Measurements from ENCODE around the gene PARD3. TPM values are rescaled to one million over a fixed set of nuclear protein-coding genes. Genes with fewer than 3 reads are reported as not detected.
A peak's percentile ranks its signal among the peaks of the same experiment; 100 is the strongest.

Gene PARD3
- total RNA-seq, 1 experiment from 2014 or later: 51.8 TPM

GRCh38 chr10:34310234-34310633 lies 504.9 kb downstream of the PARD3 start:
- ChIA-PET CTCF (no interaction called here), POLR2A (no interaction called here)
- no peaks in the 10 kb centered on the region for H3K27me3 Mint-ChIP-seq (ENCODE audit: low read depth)
- TF ChIP-seq IRF2 (CRISPR knock-in tag; IDR thresholded peaks at IDR 0.05; ENCODE audit: borderline replicate concordance, low read depth): no peak
- no peak for TF ChIP-seq NR3C1 (CRISPR knock-in tag; conservative IDR thresholded peaks at IDR 0.05; ENCODE audit: low read depth)
- TF ChIP-seq, protein P1, sequence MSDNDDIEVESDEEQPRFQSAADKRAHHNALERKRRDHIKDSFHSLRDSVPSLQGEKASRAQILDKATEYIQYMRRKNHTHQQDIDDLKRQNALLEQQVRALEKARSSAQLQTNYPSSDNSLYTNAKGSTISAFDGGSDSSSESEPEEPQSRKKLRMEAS (CRISPR knock-in tag; IDR thresholded peaks at IDR 0.05): no peak
- TF ChIP-seq FOXK1 (CRISPR knock-in tag; IDR thresholded peaks at IDR 0.05): no peak
- no peak overlapping the region for H3K27ac Mint-ChIP-seq
- H3K4me1 Mint-ChIP-seq: peaks cover 13% of the 10 kb centered on the region
- ATAC-seq (no peak), DNase-seq (ENCODE audit: low spot score) (no peak)
- peaks cover 6% of the 10 kb centered on the region; the same call in 1 of the 2 replicates for H3K36me3 Mint-ChIP-seq
- H3K4me3 Mint-ChIP-seq: no peak overlapping the region
- no peaks in the 10 kb centered on the region for H3K9me3 Mint-ChIP-seq

DNA sequence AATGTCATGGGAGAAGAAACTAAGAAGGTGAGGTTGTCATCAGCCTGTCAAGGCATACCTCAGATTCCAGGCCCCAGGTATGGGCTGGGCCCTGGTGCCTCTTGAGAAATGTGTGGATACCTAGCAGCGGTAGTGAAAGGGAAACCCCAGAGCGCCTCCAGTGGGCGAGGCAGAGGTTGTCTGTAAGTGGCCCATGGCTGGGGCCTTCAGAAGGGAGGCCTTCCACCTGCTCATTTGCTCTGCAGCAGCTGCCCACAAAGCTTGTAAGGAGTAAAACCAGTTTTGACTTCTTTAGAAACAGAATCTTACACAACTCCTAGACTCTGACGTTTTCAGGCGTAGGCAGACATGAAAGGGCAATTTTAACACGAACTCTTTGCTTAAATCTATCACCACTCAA lies 509.9 kb downstream of the PARD3 start:
- peak; percentile 88 for DNase-seq (ENCODE audit: low spot score)
- Mint-ChIP-seq H3K27me3 (ENCODE audit: low read depth) (no peaks in the 10 kb centered on the region), H3K27ac (no peak overlapping the region; the same call in 1 of the 2 replicates), H3K4me3 (no peak overlapping the region), H3K4me1 (peaks cover 10% of the 10 kb centered on the region), H3K36me3 (0 out of 2 replicates have a peak, but pooled peaks cover 3% of the 10 kb centered on the region), H3K9me3 (no peaks in the 10 kb centered on the region)
- ChIA-PET POLR2A (no interaction called here), CTCF (interaction anchor here (0.6 to 1.4 kb wide), 7 partner anchors 12 to 302 kb away, joined by 3 to 5 read pairs (median 3); no protein-coding TSS in a partner anchor)
- peak; percentile 100 for ATAC-seq
- peak; percentile 64 for TF ChIP-seq CTCF (IDR thresholded peaks at IDR 0.05)
- TF ChIP-seq, protein P2, sequence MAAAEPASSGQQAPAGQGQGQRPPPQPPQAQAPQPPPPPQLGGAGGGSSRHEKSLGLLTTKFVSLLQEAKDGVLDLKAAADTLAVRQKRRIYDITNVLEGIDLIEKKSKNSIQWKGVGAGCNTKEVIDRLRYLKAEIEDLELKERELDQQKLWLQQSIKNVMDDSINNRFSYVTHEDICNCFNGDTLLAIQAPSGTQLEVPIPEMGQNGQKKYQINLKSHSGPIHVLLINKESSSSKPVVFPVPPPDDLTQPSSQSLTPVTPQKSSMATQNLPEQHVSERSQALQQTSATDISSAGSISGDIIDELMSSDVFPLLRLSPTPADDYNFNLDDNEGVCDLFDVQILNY (CRISPR knock-in tag; IDR thresholded peaks at IDR 0.05): no peak

- H3K4me3 Mint-ChIP-seq: no peak overlapping the region
- TF ChIP-seq ZNF423 (CRISPR knock-in tag; IDR thresholded peaks at IDR 0.05) (no peak), EMX1 (CRISPR knock-in tag; IDR thresholded peaks at IDR 0.05) (no peak), GABPB1 (CRISPR knock-in tag; IDR thresholded peaks at IDR 0.05) (no peak), ATF6 (CRISPR knock-in tag; IDR thresholded peaks at IDR 0.05) (no peak), ATF2 (CRISPR knock-in tag; IDR thresholded peaks at IDR 0.05; ENCODE audit: borderline replicate concordance, low read depth) (no peak), KAT7 (CRISPR knock-in tag; IDR thresholded peaks at IDR 0.05; ENCODE audit: borderline replicate concordance) (no peak), USF1 (CRISPR knock-in tag; IDR thresholded peaks at IDR 0.05) (no peak), ETV6 (CRISPR knock-in tag; IDR thresholded peaks at IDR 0.05) (no peak), RORB (CRISPR knock-in tag; IDR thresholded peaks at IDR 0.05) (no peak), CREB1 (CRISPR knock-in tag; IDR thresholded peaks at IDR 0.05) (no peak), SOX15 (CRISPR knock-in tag; IDR thresholded peaks at IDR 0.05) (no peak), ZNF396 (CRISPR knock-in tag; IDR thresholded peaks at IDR 0.05; ENCODE audit: borderline replicate concordance) (no peak), NFATC4 (CRISPR knock-in tag; IDR thresholded peaks at IDR 0.05) (no peak), OVOL2 (CRISPR knock-in tag; IDR thresholded peaks at IDR 0.05; ENCODE audit: borderline replicate concordance) (no peak)
- H3K27ac Mint-ChIP-seq: no peak overlapping the region
- H3K27me3 Mint-ChIP-seq (ENCODE audit: low read depth): no peaks in the 10 kb centered on the region
- CTCF ChIA-PET: no interaction called here
- H3K9me3 Mint-ChIP-seq: no peaks in the 10 kb centered on the region
- ATAC-seq (no peak), DNase-seq (ENCODE audit: low spot score) (no peak)
- H3K4me1 Mint-ChIP-seq: peaks cover 17% of the 10 kb centered on the region
- POLR2A ChIA-PET: no interaction called here
- H3K36me3 Mint-ChIP-seq: no peaks in the 10 kb centered on the region
Measured at GRCh38 chr10:34303022-34303421, 512.1 kb downstream of the PARD3 start.
